Peyer's patch (tissue), 4 donors: ENCODE data around the gene USP22. TPM values are rescaled to one million over a fixed set of nuclear protein-coding genes. Genes with fewer than 3 reads are reported as not detected.
"Not testable (repeated sequence)": the region's sequence is repeated elsewhere in the genome, so short reads cannot be mapped to it uniquely, and the experiment has no call there.

Experiments
- DNase-seq, 3 donors: peaks; one replicate each; pipeline ENCODE4 v3.0.0-alpha.2; 2017 to 2019
- H3K27ac ChIP-seq, 4 donors: fragments of 200-600 bp; sonication (generic); one replicate each; pipeline ENCODE4 v1.5.1; 2016 to 2019
- H3K27me3 ChIP-seq, 2 donors: fragments of 200-600 bp; sonication (generic); one replicate each; pipeline ENCODE4 v1.5.1; 2019
- H3K36me3 ChIP-seq, 3 donors: fragments of 200-600 bp; sonication (generic); one replicate each; pipeline ENCODE4 v1.5.1; 2016 to 2019
- H3K4me1 ChIP-seq, 4 donors: fragments of 200-600 bp; sonication (generic); one replicate each; pipeline ENCODE4 v1.5.1; 2016 to 2019
- H3K4me3 ChIP-seq, 4 donors: fragments of 200-600 bp; sonication (generic); 1 replicate in 3 of 4; 2 replicates in 1 of 4; pipeline ENCODE4 v1.5.1; 2016 to 2019; ENCODE audit warnings: mild to moderate bottlenecking in 1 of 4
- H3K9me3 ChIP-seq, 4 donors: fragments of 200-600 bp; sonication (generic); one replicate each; pipeline ENCODE4 v1.5.1; 2016 to 2019; ENCODE audit warnings: mild to moderate bottlenecking in 1 of 4
- CTCF ChIP-seq, 6 experiments: fragments of 450-650 bp in 4 of 6; fragments of 200-600 bp in 2 of 6; sonication (generic) in 1 of 6; IDR thresholded peaks; one replicate each; pipeline ENCODE4 v1.5.1; 2017 to 2019; ENCODE audit warnings: antibody characterized with exemption in 6 of 6, mild to moderate bottlenecking in 3 of 6, moderate library complexity in 1 of 6
- POLR2A ChIP-seq, 2 donors: fragments of 450-650 bp; IDR thresholded peaks; one replicate each; pipeline ENCODE4 v1.5.1; 2017; ENCODE audit warnings: antibody characterized with exemption in 2 of 2, mild to moderate bottlenecking in 2 of 2, moderate library complexity in 2 of 2
- total RNA-seq, 4 donors: library from RNA; depleted of rRNA; stranded (reverse); fragments of >200 nt; gene quantifications; one replicate each; pipeline ENCODE4 v1.1.0, GENCODE V29; 2016

USP22 gene
- total RNA-seq, result 100 to 1,000 TPM; 125 to 229 (median 146) TPM

GRCh38 chr17:21042458-21043295, at the start of gene USP22:
Gene USP22 (minus strand): TSS chr17:21043011. CDS start chr17:21042835, 176 bp downstream.
- Histone ChIP-seq H3K4me3 (peak within 1 kb of the TSS; percentile 69 to 100 (median 90)), H3K27ac (peak within 1 kb of the TSS; percentile 99 to 100 (median 100)), H3K4me1 (peaks cover 4 to 25% (median 12%) of the 10 kb centered on the region in 4 donors), H3K36me3 (no peaks in the 10 kb centered on the region), H3K27me3 (no peaks in the 10 kb centered on the region), H3K9me3 (no peaks in the 10 kb centered on the region)
- peak; percentile 69 to 83 for TF ChIP-seq POLR2A (IDR thresholded peaks at IDR 0.05)
- peak in 1 of 6 experiments; percentile 7 for TF ChIP-seq CTCF (IDR thresholded peaks at IDR 0.05)
- DNase-seq, result peak; percentile 63 to 96 (median 96)

- no peak for TF ChIP-seq POLR2A (IDR thresholded peaks at IDR 0.05)
- Histone ChIP-seq H3K4me3 (no peak overlapping the region), H3K27ac (no peak overlapping the region), H3K27me3 (no peaks in the 10 kb centered on the region), H3K4me1 (peaks cover 0 to 14% (median 0%) of the 10 kb centered on the region in 4 donors), H3K9me3 (no peaks in the 10 kb centered on the region), H3K36me3 (no peaks in the 10 kb centered on the region)
- no peak for DNase-seq
Measured at GRCh38 chr17:21090902-21091618, 48.2 kb upstream of the USP22 start.

GRCh38 chr17:21089933-21090901, 47.4 kb upstream of the USP22 start:
- no peak for DNase-seq
- Histone ChIP-seq H3K4me1 (peaks cover 0 to 14% (median 0%) of the 10 kb centered on the region in 4 donors), H3K27ac (peak overlapping the region in 2 of 4 donors; percentile 46 to 65), H3K9me3 (no peaks in the 10 kb centered on the region), H3K36me3 (no peaks in the 10 kb centered on the region), H3K27me3 (no peaks in the 10 kb centered on the region), H3K4me3 (no peak overlapping the region)
- no peak for TF ChIP-seq POLR2A (IDR thresholded peaks at IDR 0.05)
- TF ChIP-seq CTCF (IDR thresholded peaks at IDR 0.05), result no peak

GRCh38 chr17:21089145-21089544, 46.3 kb upstream of the USP22 start:
- Histone ChIP-seq H3K36me3 (no peaks in the 10 kb centered on the region), H3K27ac (no peak overlapping the region), H3K4me1 (peaks cover 0 to 14% (median 0%) of the 10 kb centered on the region in 4 donors), H3K9me3 (no peaks in the 10 kb centered on the region), H3K27me3 (no peaks in the 10 kb centered on the region), H3K4me3 (no peak overlapping the region)
- no peak for TF ChIP-seq POLR2A (IDR thresholded peaks at IDR 0.05)
- TF ChIP-seq CTCF (IDR thresholded peaks at IDR 0.05), result no peak
- no peak for DNase-seq

- no peaks in the 10 kb centered on the region for H3K36me3 ChIP-seq
- H3K4me1 ChIP-seq, result peaks cover 0 to 7% (median 0%) of the 10 kb centered on the region in 4 donors
- DNase-seq, result no peak
- no peaks in the 10 kb centered on the region for H3K27me3 ChIP-seq
- no peak for TF ChIP-seq POLR2A (IDR thresholded peaks at IDR 0.05)
- TF ChIP-seq CTCF (IDR thresholded peaks at IDR 0.05), result no peak
- H3K9me3 ChIP-seq, result no peaks in the 10 kb centered on the region
- H3K27ac ChIP-seq, result no peak overlapping the region
- no peak overlapping the region for H3K4me3 ChIP-seq
Measured at GRCh38 chr17:21085707-21086106, 42.9 kb upstream of the USP22 start.

GRCh38 chr17:21085280-21085679, 42.5 kb upstream of the USP22 start:
- H3K4me1 ChIP-seq, H3K36me3 ChIP-seq, H3K9me3 ChIP-seq, H3K27ac ChIP-seq, H3K27me3 ChIP-seq, H3K4me3 ChIP-seq, DNase-seq: not testable (repeated sequence)
